SK-N-SH (cell line): ENCODE results near the gene CNPY4. TPM values are rescaled to one million over a fixed set of nuclear protein-coding genes. Genes with fewer than 3 reads are reported as not detected.
A peak's percentile ranks its signal among the peaks of the same experiment; 100 is the strongest.

ENCODE experiments used
- CTCF ChIA-PET: fragments of 300-600, 350-600 bp; formaldehyde crosslinking; extraction: SDS; loops from one replicate; lab custom pipeline; 2021; lab: Yijun Ruan, JAX
- POLR2A ChIA-PET: fragments of 350-600 bp; sonication (Branson Sonifier 250); formaldehyde crosslinking; extraction: SDS; loops from one replicate; lab custom pipeline; 2020; ENCODE audit warnings: antibody characterized with exemption, inconsistent platforms; lab: Yijun Ruan, JAX
- DNase-seq: peaks from one replicate; pipeline ENCODE4 v3.0.0; 2012
- H2AFZ ChIP-seq: fragments of 200-600 bp; sonication (generic); 2 replicates; pipeline ENCODE4 v1.8.1; 2016; ENCODE audit warnings: antibody characterized with exemption, mild to moderate bottlenecking, low read depth
- H3F3A ChIP-seq: fragments of 200-600 bp; sonication (generic); replicated peaks from 2 replicates; pipeline ENCODE3; 2016; ENCODE audit warnings: antibody characterized with exemption, mild to moderate bottlenecking; ENCODE audit not compliant: insufficient read depth
- H3K27ac ChIP-seq, 2 experiments: fragments of 200-500 bp in 1 of 2; fragments of 200-600 bp in 1 of 2; sonication (Bioruptor generic) in 1 of 2; sonication (generic), shearing (Covaris generic) in 1 of 2; 2 replicates each; pipeline versions ENCODE4 v1.5.1 to v1.6.1; 2014 to 2016; ENCODE audit warnings: low read depth in 2 of 2, inconsistent platforms in 1 of 2, low read length in 1 of 2, mild to moderate bottlenecking in 1 of 2, mixed read lengths in 1 of 2
- H3K27me3 ChIP-seq: fragments of 200-600 bp; sonication (generic), shearing (Covaris generic); 2 replicates; pipeline ENCODE4 v1.6.1; 2016; ENCODE audit warnings: mixed run types; ENCODE audit not compliant: insufficient read depth
- H3K36me3 ChIP-seq, 2 experiments: fragments of 200-500 bp in 1 of 2; fragments of 200-600 bp in 1 of 2; sonication (Bioruptor generic) in 1 of 2; sonication (generic) in 1 of 2; replicated peaks in 1 of 2; 2 replicates each; pipeline versions ENCODE3 to v1.5.1; 2014 to 2016; ENCODE audit warnings: low read length in 1 of 2, mild to moderate bottlenecking in 1 of 2; ENCODE audit not compliant: insufficient read depth in 2 of 2, control insufficient read depth in 1 of 2
- H3K4me1 ChIP-seq, 2 experiments: fragments of 200-500 bp in 1 of 2; fragments of 200-600 bp in 1 of 2; sonication (Bioruptor generic) in 1 of 2; sonication (generic), shearing (Covaris generic) in 1 of 2; 2 replicates each; pipeline versions ENCODE4 v1.5.1 to v1.6.1; 2014 to 2016; ENCODE audit warnings: low read depth in 1 of 2, low read length in 1 of 2, mixed run types in 1 of 2; ENCODE audit not compliant: insufficient read depth in 2 of 2, control insufficient read depth in 1 of 2
- H3K4me2 ChIP-seq: fragments of 200-600 bp; sonication (generic), shearing (Covaris generic); 2 replicates; pipeline ENCODE4 v1.6.1; 2017; ENCODE audit warnings: mixed run types
- H3K4me3 ChIP-seq, 2 experiments: fragments of 200-500 bp in 1 of 2; fragments of 200-600 bp in 1 of 2; sonication (Bioruptor generic) in 1 of 2; sonication (generic), shearing (Covaris generic) in 1 of 2; 2 replicates each; pipeline versions ENCODE4 v1.5.1 to v1.8.1; 2014 to 2016; ENCODE audit warnings: low read depth in 2 of 2, inconsistent platforms in 1 of 2, low read length in 1 of 2, mild to moderate bottlenecking in 1 of 2, mixed read lengths in 1 of 2, moderate library complexity in 1 of 2
- H3K79me2 ChIP-seq: fragments of 200-600 bp; sonication (generic); 2 replicates; pipeline ENCODE4 v1.8.1; 2017; ENCODE audit warnings: mild to moderate bottlenecking; ENCODE audit not compliant: insufficient read depth
- H3K9ac ChIP-seq: fragments of 200-600 bp; sonication (generic); 2 replicates; pipeline ENCODE4 v1.6.1; 2017; ENCODE audit warnings: mixed run types
- H3K9me2 ChIP-seq: fragments of 200-600 bp; sonication (generic); 2 replicates; pipeline ENCODE4 v1.6.1; 2017; ENCODE audit warnings: mixed run types
- H3K9me3 ChIP-seq: fragments of 200-600 bp; sonication (generic); 2 replicates; pipeline ENCODE4 v1.6.1; 2017; ENCODE audit warnings: mixed run types, mild to moderate bottlenecking, moderate library complexity
- H4K20me1 ChIP-seq: fragments of 200-600 bp; sonication (generic); 2 replicates; pipeline ENCODE4 v1.6.1; 2017; ENCODE audit warnings: mild to moderate bottlenecking, mixed run types; ENCODE audit not compliant: insufficient read depth
- CHD2 ChIP-seq: fragments of 150-350 bp; IDR thresholded peaks from 2 replicates; pipeline ENCODE4 v1.6.1; 2018; ENCODE audit warnings: low read length; ENCODE audit not compliant: partially characterized antibody
- FOSL2 ChIP-seq: IDR thresholded peaks from 2 replicates; pipeline ENCODE4 v1.4.0; 2012; ENCODE audit warnings: low read depth, mild to moderate bottlenecking, moderate library complexity, borderline replicate concordance
- GABPA ChIP-seq: IDR thresholded peaks from 2 replicates; pipeline ENCODE4 v1.4.0; 2012; ENCODE audit warnings: low read depth, mild to moderate bottlenecking
- IRF3 ChIP-seq: fragments of 150-350 bp; IDR thresholded peaks from 2 replicates; pipeline ENCODE4 v1.6.1; 2016; ENCODE audit warnings: mild to moderate bottlenecking, low read depth, low read length
- MEF2A ChIP-seq: IDR thresholded peaks from 2 replicates; pipeline ENCODE4 v1.4.0; 2012; ENCODE audit warnings: low read depth, borderline replicate concordance
- NFIC ChIP-seq: IDR thresholded peaks from 2 replicates; pipeline ENCODE4 v1.4.0; 2012; ENCODE audit warnings: borderline replicate concordance
- NRF1 ChIP-seq: IDR thresholded peaks from 2 replicates; pipeline ENCODE4 v1.6.1; 2012; ENCODE audit warnings: low read depth, mild to moderate bottlenecking, low read length
- POLR2AphosphoS5 ChIP-seq: IDR thresholded peaks from 2 replicates; pipeline ENCODE4 v1.6.1; 2012; ENCODE audit warnings: low read depth, low read length
- RAD21 ChIP-seq: IDR thresholded peaks from 2 replicates; pipeline ENCODE4 v1.6.1; 2012; ENCODE audit warnings: mild to moderate bottlenecking, low read length
- RXRA ChIP-seq: IDR thresholded peaks from 2 replicates; pipeline ENCODE4 v1.4.0; 2012; ENCODE audit warnings: low read depth, mild to moderate bottlenecking, borderline replicate concordance
- USF2 ChIP-seq: fragments of 150-350 bp; IDR thresholded peaks from 2 replicates; pipeline ENCODE4 v1.6.1; 2017; ENCODE audit warnings: antibody characterized with exemption, low read length, low read depth, borderline replicate concordance
- WGBS: methylation state at CpG from one replicate; pipeline ENCODE4 v1.1.6; 2017; ENCODE audit warnings: low lambda C conversion rate; 5-methylcytosine and 5-hydroxymethylcytosine counted together
- polyA plus RNA-seq, 3 experiments: library from polyadenylated mRNA; depleted of rRNA; stranded (reverse); fragments of >200 nt; gene quantifications; 2 replicates each; pipeline ENCODE4 v1.2.3, GENCODE V29; 2012

CNPY4 gene
- polyA plus RNA-seq, 1 of the 3 experiments (the other 2 are of a cell fraction) = 52.0 TPM

GRCh38 chr7:100169147-100169850 lies 49.9 kb downstream of the CNPY4 start (continued):
- no peak for TF ChIP-seq NRF1
- no peak for TF ChIP-seq MEF2A

- 91% methylated on average over 10 of the region's 11 CpGs for WGBS
- peaks cover 18% of the 10 kb centered on the region for H3F3A ChIP-seq
- H3K9ac ChIP-seq = no peak overlapping the region
- H3K9me3 ChIP-seq = no peaks in the 10 kb centered on the region
- H4K20me1 ChIP-seq = no peaks in the 10 kb centered on the region
- H3K79me2 ChIP-seq = peaks cover 1% of the 10 kb centered on the region; the same call in 1 of the 2 replicates
- no peaks in the 10 kb centered on the region for H3K27me3 ChIP-seq
- H2AFZ ChIP-seq = no peak overlapping the region
- TF ChIP-seq POLR2AphosphoS5 (no peak), NFIC (no peak), GABPA (no peak), CHD2 (no peak)
- TF ChIP-seq, all 33 proteins: peak for 0
- Histone ChIP-seq H3K27ac (no peak overlapping the region), H3K4me1 (peaks cover 0 to 20% of the 10 kb centered on the region in 2 experiments; a peak in 1 of 4 replicates), H3K4me3 (no peak overlapping the region), H3K4me2 (no peak overlapping the region), H3K36me3 (peaks cover 5 to 21% of the 10 kb centered on the region in 2 experiments), H3K9me2 (no peaks in the 10 kb centered on the region)
- ChIA-PET POLR2A (no interaction called here), CTCF (interaction anchor here (1.3 kb wide), 1 partner anchor 38 kb away, joined by 3 read pairs; no protein-coding TSS in a partner anchor)
- peak; percentile 31 for DNase-seq
Observed at GRCh38 chr7:100170101-100170897, 50.9 kb downstream of the CNPY4 start.

DNA sequence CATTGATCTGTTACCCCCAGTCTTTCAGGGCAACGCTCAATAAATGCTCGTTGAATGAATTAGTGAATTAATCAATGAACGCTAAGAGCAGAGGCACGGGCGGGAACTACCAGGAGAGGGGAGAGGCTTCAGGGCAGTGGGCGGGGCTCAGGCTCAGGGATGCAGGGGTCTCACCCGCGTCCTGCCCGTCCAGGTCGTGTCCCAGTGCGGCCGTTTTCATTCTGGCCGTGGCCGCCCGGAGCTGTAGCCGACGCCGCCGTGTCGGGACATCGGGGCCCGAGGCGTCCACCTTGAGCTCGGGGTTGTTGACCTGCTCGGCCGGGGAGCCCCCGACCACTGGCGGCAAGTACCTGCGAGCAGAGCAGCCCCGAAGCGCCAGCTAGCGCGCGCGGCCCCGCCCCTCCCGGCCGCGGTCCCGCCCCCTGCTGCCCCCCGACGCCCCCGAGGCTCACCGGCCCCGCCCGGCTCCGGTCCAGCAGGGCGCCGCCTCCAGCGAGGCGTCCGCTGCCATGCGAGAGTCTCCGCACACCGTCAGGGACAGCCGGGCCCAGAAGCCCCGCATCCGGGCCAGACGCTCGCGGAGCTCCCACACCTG lies 51.8 kb downstream of the CNPY4 start:
- DNase-seq = no peak
- no peaks in the 10 kb centered on the region for H3K27me3 ChIP-seq
- WGBS = 83% methylated on average over 15 of the region's 61 CpGs
- H3K9me3 ChIP-seq = no peaks in the 10 kb centered on the region
- peaks cover 6 to 21% of the 10 kb centered on the region in 2 experiments for H3K36me3 ChIP-seq
- H3K79me2 ChIP-seq = peaks cover 8% of the 10 kb centered on the region; the same call in 1 of the 2 replicates
- peaks cover 18% of the 10 kb centered on the region for H3F3A ChIP-seq
- no peak overlapping the region for H3K9ac ChIP-seq
- H3K9me2 ChIP-seq = no peaks in the 10 kb centered on the region
- no peak overlapping the region for H3K27ac ChIP-seq
- H2AFZ ChIP-seq = no peak overlapping the region
- peaks cover 0 to 27% of the 10 kb centered on the region in 2 experiments; a peak in 1 of 4 replicates for H3K4me1 ChIP-seq
- POLR2A ChIA-PET = no interaction called here
- no peak overlapping the region for H3K4me3 ChIP-seq
- no peaks in the 10 kb centered on the region for H4K20me1 ChIP-seq
- CTCF ChIA-PET = interaction anchor here (2.7 kb wide), 1 partner anchor 40 kb away, joined by 11 read pairs; no protein-coding TSS in a partner anchor
- TF ChIP-seq USF2 = no peak
- TF ChIP-seq IRF3 = no peak
- no peak for TF ChIP-seq RAD21
- no peak for TF ChIP-seq RXRA
- TF ChIP-seq FOSL2 = no peak
- no peak for TF ChIP-seq CHD2
- H3K4me2 ChIP-seq = no peak overlapping the region
